Skin epidermis (tissue), 12 donors: ENCODE data around the gene MYO1E.
"Not testable (repeated sequence)": the region's sequence is repeated elsewhere in the genome, so short reads cannot be mapped to it uniquely, and the experiment has no call there.

ENCODE experiments used
- H3K27ac ChIP-seq, 21 experiments: fragments of 200-600 bp; sonication (generic) in 11 of 21; one replicate each; pipeline ENCODE4 v1.5.0; 2020; ENCODE audit warnings: mild to moderate bottlenecking in 3 of 21, inconsistent platforms in 2 of 21, moderate library complexity in 2 of 21
- H3K4me3 ChIP-seq, 7 experiments: fragments of 200-600 bp; sonication (generic) in 2 of 7; one replicate each; pipeline ENCODE4 v1.5.0; 2020; ENCODE audit warnings: inconsistent platforms in 2 of 7, mild to moderate bottlenecking in 2 of 7, moderate library complexity in 1 of 7

Gene MYO1E

DNA sequence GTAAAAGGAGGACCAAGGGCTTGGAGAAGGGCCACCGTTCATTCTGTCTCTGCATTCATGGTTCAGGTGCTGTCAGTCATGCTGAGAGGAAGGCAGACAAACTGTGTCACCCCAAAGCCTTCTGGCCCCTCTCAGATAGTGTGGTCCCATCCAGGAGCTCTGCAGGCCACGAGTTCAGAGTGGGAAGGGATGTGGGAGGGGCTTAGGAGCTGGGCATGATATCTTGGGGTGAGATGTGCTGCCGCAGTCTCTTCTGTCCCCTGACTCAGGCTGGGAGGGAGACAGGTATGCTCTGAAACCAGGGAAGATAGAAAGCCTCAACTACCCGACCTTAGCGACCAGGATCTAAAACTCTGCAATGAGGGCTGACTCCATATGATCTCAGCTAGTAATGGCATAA is 19.6 kb upstream of the MYO1E start:
- no peak overlapping the region for H3K4me3 ChIP-seq
- no peak overlapping the region for H3K27ac ChIP-seq

DNA sequence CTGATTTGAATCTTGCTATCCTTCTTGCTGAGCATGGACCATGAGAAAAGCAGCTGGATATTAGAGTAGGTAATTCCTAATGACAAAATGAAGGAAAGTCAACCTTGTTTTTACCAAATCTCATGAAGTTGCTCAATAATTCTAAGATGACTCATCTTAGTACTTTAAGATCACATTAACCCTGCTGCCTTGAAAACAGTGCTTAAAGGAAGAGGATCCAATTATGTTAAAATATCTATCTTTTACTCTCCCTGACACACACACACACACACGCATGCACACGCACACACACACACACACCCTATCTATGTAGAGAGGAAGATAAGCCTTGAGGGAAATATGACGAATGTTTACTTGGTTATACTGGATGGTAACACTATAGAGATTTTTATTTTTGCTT is 16.0 kb upstream of the MYO1E start:
- Histone ChIP-seq H3K4me3 (no peak overlapping the region), H3K27ac (no peak overlapping the region)

DNA sequence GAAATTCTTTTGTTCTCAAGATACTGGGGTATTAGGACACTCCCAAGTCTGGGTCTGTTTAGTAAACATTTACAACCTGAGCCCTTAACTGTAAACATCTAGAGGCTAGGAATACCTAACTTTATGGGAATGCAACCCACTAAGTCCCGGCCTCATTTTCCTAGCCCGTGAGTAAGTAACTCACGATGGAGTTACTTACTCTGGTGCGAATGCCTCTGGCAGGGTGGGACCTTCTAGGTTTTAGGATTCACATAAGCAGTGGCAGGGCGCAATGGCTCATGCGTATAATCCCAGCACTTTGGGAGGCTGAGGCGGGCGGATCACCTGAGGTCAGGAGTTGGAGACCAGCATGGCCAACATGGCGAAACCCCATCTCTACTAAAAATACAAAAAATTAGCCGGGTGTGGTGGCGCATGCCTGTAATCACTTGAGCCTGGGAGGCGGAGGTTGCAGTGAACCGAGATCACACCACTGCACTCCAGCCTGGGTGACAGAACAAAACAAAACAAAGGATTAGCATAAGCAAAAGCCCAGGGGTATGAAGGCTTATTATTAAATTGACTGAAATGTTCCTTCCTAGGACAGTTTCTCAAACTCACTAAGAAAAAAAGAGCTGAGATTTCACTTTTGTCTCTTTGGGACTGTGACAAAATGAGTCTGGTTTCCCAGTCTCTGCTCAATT is 14.7 kb upstream of the MYO1E start:
- H3K27ac ChIP-seq, H3K4me3 ChIP-seq: not testable (repeated sequence)

DNA sequence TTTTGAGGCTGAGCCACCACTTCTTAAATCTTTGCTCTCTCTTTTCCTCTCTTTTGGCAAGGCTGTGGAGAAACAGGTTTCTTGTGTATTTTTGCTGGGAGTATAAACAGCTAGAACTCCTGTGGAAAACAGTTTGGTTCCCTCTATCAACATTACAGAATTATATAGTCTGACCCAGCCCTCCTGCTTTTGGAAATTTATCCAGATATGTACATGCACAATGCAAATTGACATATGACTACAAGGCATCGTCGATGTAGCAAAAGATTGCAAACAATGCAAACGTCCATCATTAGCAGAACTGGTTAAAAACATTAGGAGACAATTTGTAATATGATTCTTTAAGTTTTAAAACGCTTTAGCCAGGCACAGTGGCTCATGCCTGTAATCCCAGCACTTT is 12.5 kb upstream of the MYO1E start:
- H3K27ac ChIP-seq, result no peak overlapping the region
- H3K4me3 ChIP-seq, result no peak overlapping the region

DNA sequence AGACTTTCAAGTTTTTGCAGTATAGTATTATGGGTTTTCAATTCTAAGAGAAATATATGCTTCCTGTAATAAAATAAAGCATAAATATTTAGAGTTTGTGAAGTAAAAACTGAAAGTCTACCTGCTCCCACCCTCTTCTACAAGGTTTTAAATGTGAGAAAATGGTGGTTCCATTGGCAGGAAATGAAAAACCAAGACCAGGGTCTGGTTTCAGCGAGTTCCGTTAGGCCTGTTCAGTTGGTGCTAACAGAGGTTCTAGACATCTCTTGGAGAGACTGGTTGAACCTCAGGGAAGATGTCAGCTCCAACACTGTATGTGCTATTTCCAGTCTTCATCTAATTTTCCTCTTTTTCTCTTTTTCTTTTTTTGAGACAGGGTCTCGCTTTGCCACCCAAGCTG is 11.8 kb upstream of the MYO1E start:
- H3K27ac ChIP-seq, result no peak overlapping the region
- H3K4me3 ChIP-seq, result no peak overlapping the region

DNA sequence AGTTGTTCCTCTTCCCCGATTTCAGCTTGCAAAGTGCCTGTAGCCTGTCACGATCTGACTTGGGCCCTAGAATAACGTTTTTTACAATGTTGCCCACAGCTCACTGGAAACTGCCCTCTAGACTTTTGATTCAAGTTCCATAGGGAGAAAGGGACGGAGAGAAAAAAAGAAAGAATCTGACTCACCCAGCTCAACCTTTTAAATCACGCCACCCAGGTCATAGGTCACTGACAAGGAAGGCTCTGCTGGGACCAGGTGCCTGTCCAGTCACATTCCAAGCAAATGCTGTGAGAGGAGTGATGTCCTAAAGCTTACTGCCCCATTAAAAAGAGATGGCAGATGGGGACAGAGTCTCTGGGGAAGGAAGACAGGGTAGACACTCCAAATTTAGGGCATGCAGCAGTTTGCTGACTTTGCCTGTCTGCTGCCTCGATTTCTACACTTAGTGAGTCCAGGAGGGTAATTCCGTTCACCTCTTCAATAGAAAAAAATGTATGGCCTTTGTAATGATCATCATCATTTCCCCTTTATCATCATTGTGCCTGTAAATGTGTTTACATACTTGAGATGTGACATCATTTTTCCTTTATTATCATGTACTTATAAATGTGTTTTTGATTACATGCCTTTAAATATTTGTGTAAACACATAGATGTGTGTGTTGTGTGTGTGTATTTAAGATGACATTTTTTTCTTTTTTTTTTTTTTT is 8.4 kb upstream of the MYO1E start:
- Histone ChIP-seq H3K27ac (no peak overlapping the region), H3K4me3 (no peak overlapping the region)

DNA sequence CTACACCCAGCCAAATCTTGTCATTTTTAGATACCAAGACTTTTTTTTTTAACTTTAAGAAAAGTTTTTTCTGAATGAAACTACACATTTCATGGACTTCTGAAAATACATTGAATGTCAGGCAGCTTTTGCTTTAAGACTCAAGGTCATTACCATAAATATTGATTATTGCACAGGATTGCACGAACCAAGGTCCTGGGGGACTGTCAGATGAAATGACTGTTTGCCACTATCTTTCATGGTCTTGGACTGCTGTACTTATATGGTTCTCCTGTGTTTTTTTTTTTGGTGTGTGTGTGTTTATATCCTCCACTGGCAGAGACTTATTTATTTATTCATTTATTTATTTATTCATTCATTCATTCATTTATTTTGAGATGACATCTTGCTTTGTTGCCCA is 6.9 kb upstream of the MYO1E start:
- H3K27ac ChIP-seq, result no peak overlapping the region
- no peak overlapping the region for H3K4me3 ChIP-seq

DNA sequence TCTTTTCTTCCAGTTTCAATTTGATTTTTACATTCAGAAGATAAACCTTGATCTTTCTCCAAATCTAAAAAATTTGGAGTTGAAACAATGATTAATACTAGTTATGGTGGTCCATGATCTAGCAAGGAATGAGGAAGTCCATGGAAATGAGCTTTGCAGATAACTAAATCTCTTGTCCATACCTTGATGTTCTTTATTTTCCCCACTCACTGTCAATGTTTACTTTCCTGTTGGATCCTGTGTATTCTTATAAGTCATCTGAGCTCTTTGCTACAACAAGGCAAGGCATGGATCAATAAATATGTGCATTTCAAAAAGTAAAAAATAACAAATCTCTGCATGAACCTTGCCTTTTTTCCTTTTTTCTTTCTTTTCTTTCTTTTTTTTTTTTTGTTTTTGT is 6.2 kb upstream of the MYO1E start:
- H3K27ac ChIP-seq, result no peak overlapping the region

DNA sequence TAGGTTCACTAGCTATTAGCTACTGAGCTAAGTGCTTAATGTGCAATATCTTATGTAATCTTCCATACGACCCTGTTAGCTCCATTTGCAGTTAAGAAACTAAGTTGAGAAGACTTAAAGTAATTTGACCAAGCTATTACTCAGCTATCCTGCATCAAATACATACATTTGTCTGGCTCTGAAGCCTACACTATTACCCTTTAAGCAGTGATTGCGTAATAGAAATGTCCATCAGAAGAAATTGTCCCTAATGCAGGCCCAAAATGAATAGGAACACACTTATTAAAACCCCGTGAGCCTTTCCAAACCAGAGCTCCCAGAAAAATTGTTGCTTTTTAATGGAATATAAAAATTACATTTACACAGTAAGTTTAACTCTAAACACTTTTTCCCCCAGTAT is 5.3 kb upstream of the MYO1E start:
- Histone ChIP-seq H3K4me3 (no peak overlapping the region), H3K27ac (no peak overlapping the region)

More for the DNA sequence above, 6.2 kb upstream of the MYO1E start:
- H3K4me3 ChIP-seq, result no peak overlapping the region

DNA sequence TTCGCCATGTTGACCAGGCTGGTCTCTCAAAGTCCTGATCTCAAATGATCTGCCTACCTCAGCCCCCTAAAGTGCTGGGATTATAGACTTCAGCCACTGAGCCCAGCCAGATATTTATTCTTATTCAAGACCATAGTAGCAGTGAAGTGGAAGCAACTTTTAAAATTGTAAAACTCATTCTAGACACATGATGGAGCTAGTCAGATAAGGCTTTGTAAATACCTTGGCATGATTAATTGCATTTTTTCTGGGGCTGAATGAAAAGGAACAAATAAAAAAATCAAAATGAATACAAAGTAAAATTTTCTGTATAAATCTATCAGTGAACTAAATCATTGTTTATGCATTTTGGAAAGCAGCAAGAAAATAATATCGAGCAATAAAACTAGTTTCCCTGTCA is 4.1 kb upstream of the MYO1E start:
- Histone ChIP-seq H3K27ac (no peak overlapping the region), H3K4me3 (no peak overlapping the region)

DNA sequence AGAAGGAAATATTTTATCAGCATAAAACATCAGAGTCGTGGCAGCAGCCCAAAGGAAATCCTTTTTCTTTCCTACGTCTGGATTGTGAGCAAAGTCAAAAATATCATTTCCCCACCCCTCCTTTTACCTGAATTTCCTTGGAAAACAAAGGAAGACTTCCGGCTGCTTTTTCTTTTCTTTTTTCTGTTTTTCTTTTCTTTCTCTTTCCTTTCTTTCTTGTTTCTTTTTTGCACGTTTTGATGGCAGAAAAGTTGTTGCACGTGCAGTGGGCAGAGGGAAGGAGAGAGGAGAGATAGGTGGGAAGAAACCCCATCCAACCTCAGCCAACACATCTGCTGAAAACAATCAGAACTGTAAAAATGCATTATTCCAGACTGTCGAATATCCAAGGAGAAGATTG is 544 bp upstream of the MYO1E start:
- H3K27ac ChIP-seq, result peak overlapping the region in 19 of 21 experiments; percentile 77 to 96 (median 89)
- peak overlapping the region; percentile 62 to 94 (median 84) for H3K4me3 ChIP-seq

DNA sequence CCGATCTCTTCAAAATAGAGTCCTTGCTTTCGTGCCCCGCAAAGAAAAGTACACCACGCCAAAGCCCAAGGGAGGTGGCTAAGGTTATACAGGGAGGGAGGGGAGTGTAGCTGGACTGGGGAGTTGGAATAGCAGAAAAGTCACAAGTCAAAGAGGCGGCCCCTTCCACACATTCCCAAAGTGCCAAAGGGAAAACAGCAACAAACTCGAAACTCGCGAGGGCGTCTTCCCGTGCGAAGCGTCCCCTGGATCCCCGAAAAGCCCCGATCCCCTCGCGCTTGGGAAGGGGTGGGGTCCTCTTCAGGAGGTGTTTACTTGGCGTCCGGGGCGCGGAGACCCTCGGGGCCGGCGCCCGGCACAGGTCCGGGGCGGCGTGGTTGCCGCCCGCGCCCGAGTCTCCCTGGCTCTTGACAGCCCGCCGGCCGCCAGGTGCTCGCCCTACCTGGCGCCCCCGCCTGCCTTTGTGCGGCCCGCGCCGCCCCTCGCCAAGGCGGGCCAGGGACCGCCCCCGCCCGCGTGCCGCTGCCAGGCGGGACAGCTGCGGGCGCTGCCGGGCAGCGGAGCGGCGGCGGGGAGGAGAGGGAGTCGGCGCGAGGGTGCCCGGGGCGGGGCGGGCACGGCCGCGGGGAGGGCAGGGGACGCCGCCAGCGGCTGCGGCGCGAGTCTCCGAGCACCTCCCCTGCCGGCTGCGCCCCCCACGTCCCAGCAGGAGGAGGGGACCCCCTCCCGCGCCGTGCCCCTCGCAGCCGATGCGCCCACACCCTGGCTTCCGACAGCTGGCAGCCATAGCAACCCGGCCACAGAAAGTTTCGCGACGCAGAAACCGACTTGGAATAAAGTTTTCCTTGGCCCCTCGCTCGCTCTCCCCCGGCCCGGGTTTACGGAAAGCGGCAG is 966 bp downstream of the MYO1E start:
- peak overlapping the region; percentile 55 to 96 (median 88) for H3K27ac ChIP-seq
- H3K4me3 ChIP-seq, result peak overlapping the region; percentile 62 to 94 (median 84)

DNA sequence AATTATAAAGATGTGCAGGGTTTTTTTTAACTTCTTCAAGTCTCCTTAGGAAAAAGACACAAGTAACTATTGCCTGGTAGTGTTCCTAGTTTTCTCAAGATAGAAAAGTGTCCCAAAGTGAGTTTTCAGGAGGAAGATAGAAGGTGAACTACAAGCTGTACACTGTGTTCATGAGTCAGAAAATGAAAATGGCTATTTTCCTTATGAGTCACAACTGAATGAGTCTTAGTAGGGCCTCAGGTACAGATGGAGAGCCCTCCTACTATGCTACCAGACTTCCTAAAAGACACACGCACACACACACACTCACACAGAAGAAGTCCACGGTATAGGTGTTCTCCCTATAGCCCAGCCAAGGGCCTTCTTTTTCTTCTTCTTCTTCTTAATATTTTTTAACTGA is 3.1 kb downstream of the MYO1E start:
- peak overlapping the region in 2 of 21 experiments; percentile 39 to 49 for H3K27ac ChIP-seq
- no peak overlapping the region for H3K4me3 ChIP-seq

DNA sequence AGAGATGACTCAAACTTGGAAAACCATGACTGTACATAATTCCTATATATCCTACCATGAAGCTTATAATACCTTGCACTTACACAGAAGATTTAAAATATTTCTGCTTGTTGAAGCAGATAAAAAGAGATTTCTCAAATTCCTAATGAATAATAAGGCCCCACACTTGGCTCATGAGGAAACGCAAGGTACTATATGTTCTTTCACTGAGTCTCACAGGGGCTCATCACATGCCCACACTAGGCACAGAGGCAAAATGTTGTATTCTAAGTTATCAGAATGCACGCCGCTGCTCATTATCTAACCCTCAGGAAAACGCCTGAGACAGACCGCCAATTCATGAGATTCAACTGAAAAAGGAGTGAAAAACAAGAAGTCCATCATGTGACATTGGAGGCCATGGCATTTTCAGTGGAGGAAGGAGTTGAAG is 5.6 kb downstream of the MYO1E start:
- H3K27ac ChIP-seq, result no peak overlapping the region
- no peak overlapping the region for H3K4me3 ChIP-seq

DNA sequence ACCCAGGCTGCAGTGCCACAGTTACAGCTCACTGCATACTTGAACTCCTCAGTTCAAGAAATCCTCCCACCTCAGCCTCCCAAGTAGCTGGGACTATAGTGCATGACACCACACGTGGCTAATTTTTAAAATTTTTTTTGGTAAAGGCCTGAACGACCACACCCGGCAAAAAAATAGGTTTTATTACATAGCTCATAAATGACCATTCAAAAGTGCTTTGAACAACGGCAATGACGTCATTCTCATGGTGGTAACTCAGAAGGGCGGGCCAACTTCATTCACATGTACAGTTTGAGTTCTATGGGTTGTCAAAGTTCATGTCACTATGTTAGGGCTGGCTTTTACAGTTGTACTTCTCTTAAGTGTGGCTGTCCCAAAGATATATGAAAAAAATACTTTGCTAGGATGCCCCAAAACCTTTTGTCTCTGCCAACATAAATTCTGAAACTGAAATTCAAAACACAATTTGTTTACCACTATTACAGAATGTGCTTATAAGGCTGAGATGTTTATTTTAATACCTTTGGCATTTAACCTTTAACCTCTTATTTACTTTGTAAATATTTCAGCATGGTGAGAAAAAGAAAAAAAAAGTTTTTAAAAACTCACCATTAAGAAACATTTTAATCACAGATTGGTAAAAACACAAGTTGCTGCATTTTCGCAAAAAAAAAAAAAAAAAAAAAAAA is 6.2 kb downstream of the MYO1E start:
- H3K27ac ChIP-seq, result no peak overlapping the region

DNA sequence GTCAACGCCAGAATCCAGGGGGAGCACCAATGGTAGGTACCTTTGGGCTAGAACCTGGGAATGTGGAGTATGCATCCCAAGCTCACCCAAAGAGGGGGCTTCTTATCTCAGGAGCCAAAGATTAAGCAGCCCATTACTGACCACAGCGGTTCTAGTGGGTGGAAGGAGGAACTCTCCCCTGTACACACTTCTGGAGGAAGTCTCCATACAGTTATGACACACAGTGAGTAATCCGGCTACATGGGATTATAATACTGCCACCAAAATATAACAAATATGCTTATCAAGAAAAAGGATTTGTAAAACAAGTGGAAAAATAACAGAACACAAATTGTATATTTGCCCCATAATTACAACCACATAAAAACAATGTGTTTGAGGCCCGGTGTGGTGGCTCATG is 8.4 kb downstream of the MYO1E start:
- Histone ChIP-seq H3K27ac (no peak overlapping the region), H3K4me3 (no peak overlapping the region)

More for the DNA sequence above, 6.2 kb downstream of the MYO1E start:
- no peak overlapping the region for H3K4me3 ChIP-seq

DNA sequence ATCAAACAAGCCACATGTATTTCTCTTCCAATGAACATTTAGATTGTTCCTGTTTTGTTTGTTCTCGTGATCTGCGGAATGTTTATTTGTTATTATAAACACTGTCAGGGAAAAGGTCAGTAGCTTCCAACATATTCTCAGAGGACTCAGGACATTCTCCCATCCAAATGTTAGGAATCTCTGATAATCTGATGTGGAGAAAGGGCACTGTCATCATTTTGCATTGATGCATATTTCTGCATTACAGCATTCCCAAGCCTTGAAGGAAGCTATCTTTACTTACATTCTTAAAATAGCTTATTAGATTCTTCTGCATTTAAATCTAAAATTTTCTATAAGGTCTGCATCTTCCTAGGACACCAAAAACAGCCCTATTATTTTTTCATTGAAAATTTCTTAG is 10.3 kb downstream of the MYO1E start:
- Histone ChIP-seq H3K27ac (no peak overlapping the region), H3K4me3 (no peak overlapping the region)

DNA sequence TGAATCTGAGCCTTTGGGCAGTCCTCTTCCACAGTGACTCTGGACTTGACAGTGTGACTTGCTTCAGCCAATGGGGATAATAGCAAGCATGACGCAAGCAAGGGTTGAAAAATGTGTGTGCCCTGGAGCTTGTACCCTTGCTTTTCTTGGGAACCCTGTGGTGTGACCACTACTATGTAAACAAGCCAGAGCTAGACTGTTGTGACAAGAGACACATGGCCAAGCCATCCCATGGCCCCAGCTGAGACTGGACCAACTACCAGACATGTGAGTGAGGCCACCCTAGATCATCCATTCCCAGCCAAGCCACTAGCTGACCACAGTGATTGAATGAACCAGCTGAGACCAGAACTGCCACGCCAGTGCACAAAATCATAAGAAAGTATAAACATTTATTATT is 11.8 kb downstream of the MYO1E start:
- no peak overlapping the region for H3K4me3 ChIP-seq
- H3K27ac ChIP-seq, result no peak overlapping the region

DNA sequence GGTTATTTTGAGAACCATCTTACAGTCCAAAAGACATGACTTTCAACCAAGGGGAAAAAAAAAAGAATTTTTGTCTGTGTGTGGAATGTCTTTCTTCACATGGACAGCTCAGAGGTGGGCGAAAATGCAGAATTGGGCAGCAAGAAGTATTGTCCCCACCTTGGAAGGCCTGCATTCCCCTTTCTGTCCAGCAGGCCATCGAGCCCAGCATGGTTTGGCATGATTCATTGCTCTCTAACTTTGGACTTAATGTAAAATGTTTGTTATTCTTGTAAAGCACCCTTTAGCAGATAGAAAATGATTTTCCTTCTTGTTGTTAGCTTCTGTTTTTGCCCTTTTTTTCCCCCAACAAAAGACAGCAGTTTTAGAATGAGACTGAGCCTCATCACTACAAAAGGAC is 12.4 kb downstream of the MYO1E start:
- no peak overlapping the region for H3K27ac ChIP-seq
- H3K4me3 ChIP-seq, result no peak overlapping the region

DNA sequence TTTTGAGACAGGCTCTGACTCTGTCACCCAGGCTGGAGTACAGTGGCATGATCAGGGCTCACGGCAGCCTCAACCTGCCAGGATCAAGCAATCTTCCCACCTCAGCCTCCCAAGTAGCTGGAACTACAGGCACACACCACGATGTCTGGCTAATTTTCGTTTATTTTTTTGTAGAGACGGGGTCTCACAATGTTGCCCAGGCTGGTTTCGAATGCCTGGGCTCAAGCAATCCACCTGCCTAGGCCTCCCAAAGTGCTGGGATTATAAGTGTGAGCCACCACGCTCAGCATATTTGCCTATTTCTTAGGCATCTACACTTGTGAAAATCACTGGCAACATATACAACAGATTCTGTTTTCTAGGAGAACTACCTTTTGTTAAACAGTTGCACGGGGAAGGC is 16.9 kb downstream of the MYO1E start:
- H3K27ac ChIP-seq, result no peak overlapping the region
- no peak overlapping the region for H3K4me3 ChIP-seq
